Hepatocyte (in vitro differentiated cells): ENCODE measurements around the gene CDC42SE2.

Source experiments
- CTCF ChIP-seq: fragments of 200-600 bp; sonication (generic); IDR thresholded peaks from 2 replicates; pipeline ENCODE4 v1.5.1; 2016; ENCODE audit warnings: antibody characterized with exemption, mild to moderate bottlenecking; ENCODE audit not compliant: poor library complexity
- EZH2 ChIP-seq: fragments of 200-600 bp; sonication (generic); IDR thresholded peaks from 2 replicates; pipeline ENCODE4 v1.6.1; 2016; ENCODE audit warnings: antibody characterized with exemption, mild to moderate bottlenecking, borderline replicate concordance
- EZH2phosphoT487 ChIP-seq: fragments of 200-600 bp; sonication (generic); IDR thresholded peaks from one replicate; pipeline ENCODE4 v1.6.1; 2018; ENCODE audit warnings: antibody characterized with exemption, mild to moderate bottlenecking, low read depth, moderate library complexity; ENCODE audit not compliant: unreplicated experiment, severe bottlenecking

GRCh38 chr5:131396630-131397273 lies 132.9 kb downstream of the CDC42SE2 start:
- no peak for TF ChIP-seq CTCF
- no peak for TF ChIP-seq EZH2
- TF ChIP-seq EZH2phosphoT487: no peak
